Brain microvascular endothelial cell (primary cell): ENCODE data around the gene RALGAPA1.

Source experiments
- DNase-seq: peaks from one replicate; pipeline ENCODE4 v3.0.0-alpha.2; 2020
- H3K27ac ChIP-seq: fragments of 250-450 bp; sonication (Bioruptor Pico); 2 replicates; pipeline ENCODE4 v1.5.1; 2020; ENCODE audit warnings: mild to moderate bottlenecking, moderate library complexity
- H3K27me3 ChIP-seq: fragments of 250-450 bp; sonication (Bioruptor Pico); replicated peaks from 2 replicates; pipeline ENCODE4 v1.5.1; 2020; ENCODE audit warnings: mild to moderate bottlenecking
- H3K36me3 ChIP-seq: fragments of 250-450 bp; sonication (Bioruptor Pico); replicated peaks from 2 replicates; pipeline ENCODE4 v1.5.1; 2020; ENCODE audit warnings: mild to moderate bottlenecking
- H3K4me3 ChIP-seq: 2 replicates; pipeline ENCODE4 v1.5.1; 2011; ENCODE audit warnings: low read depth, mild to moderate bottlenecking, control low read depth, low read length, moderate library complexity
- CTCF ChIP-seq: IDR thresholded peaks from 2 replicates; pipeline ENCODE4 v1.5.1; 2011; ENCODE audit warnings: low read depth, mild to moderate bottlenecking, moderate library complexity, low read length, control low read depth, inconsistent platforms; ENCODE audit errors: missing control alignments
- in situ Hi-C: cut with HindIII; loops from 2 replicates; pipeline ENCODE4 v1.10.0; 2017; ENCODE audit warnings: low sequenced_read_pairs, low pct_ligation_motif_present

RALGAPA1 gene

DNA sequence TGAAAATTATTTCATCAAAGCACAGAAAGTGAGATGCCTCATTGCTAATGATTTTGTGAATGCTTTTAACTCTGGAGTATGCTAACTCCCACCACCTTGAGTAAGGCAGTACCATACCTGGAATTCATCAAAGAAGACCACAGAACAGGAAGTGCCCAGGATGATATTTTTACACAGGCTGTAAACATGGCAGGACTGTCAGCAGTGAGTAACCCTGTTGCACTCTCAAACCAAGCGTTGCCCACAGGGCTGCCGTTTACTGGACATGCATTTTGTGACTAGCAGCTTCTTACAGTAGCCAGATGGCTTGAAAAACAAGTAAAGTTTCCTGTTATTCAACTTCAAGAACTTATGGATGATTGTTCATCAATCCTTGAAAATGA, 42.4 kb downstream of the RALGAPA1 start:
- in situ Hi-C loops: no loop called here
- no peak for DNase-seq
- Histone ChIP-seq H3K27ac (no peak overlapping the region), H3K36me3 (no peaks in the 10 kb centered on the region), H3K4me3 (no peak overlapping the region), H3K27me3 (no peaks in the 10 kb centered on the region)
- TF ChIP-seq CTCF: no peak

DNA sequence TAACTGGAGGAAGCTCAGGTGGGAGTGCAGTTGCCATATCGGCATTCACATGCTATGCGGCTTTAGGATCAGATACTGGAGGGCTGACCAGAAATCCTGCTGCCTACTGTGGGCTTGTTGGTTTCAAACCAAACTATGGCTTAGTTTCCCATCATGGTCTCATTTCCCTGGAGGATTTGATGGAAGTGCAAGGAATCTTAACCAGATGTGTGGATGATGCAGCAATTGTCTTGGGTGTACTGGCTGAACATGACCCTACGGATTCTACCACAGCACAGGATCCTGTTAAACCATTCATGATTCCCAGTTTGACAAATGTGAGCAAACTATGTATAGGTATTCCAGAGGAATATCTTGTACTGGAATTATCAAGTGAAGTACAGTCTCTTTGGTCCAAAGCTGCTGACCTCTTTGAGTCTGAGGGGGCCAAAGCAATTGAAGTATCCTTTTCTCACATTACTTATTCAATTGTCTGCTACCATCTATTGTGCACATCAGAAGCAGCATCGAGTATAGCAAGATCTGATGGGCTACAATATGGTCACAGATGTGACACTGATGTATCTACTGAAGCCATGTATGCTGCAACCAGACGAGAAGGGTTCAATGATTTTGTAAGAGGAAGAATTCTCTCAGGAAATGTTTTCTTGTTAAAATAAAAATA, 42.9 kb downstream of the RALGAPA1 start:
- no peak overlapping the region for H3K27ac ChIP-seq
- H3K27me3 ChIP-seq: no peaks in the 10 kb centered on the region
- H3K4me3 ChIP-seq: no peak overlapping the region
- no peak for DNase-seq
- TF ChIP-seq CTCF: no peak
- in situ Hi-C loops: no loop called here
- no peaks in the 10 kb centered on the region for H3K36me3 ChIP-seq

- H3K27ac ChIP-seq: no peak overlapping the region
- no peak overlapping the region for H3K4me3 ChIP-seq
- H3K36me3 ChIP-seq: no peaks in the 10 kb centered on the region
- in situ Hi-C loops: no loop called here
- DNase-seq: no peak
- no peaks in the 10 kb centered on the region for H3K27me3 ChIP-seq
- no peak for TF ChIP-seq CTCF
Measured at GRCh38 chr14:35761922-35762321, 47.2 kb downstream of the RALGAPA1 start.

DNA sequence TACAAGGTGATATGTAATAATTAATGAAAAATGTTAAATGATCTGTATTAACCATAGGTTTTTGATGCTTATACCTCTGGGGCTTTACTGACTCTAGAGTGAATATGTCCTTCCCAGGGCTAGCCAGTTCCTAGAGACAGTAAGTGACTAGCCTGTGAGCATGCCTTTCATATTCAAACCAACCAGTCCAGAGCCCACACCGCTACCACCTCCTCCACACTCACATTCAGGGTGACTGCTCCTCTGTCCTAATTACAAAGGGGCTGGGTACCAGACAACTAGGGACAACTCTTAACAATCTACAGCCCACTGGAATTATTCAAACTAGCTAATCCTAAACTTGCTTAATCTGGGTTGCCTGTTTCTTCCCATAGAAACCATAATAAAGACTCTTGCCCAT, 49.0 kb downstream of the RALGAPA1 start:
- in situ Hi-C loops: no loop called here
- DNase-seq: no peak
- no peak for TF ChIP-seq CTCF
- Histone ChIP-seq H3K36me3 (no peaks in the 10 kb centered on the region), H3K4me3 (no peak overlapping the region), H3K27me3 (no peaks in the 10 kb centered on the region), H3K27ac (no peak overlapping the region)

DNA sequence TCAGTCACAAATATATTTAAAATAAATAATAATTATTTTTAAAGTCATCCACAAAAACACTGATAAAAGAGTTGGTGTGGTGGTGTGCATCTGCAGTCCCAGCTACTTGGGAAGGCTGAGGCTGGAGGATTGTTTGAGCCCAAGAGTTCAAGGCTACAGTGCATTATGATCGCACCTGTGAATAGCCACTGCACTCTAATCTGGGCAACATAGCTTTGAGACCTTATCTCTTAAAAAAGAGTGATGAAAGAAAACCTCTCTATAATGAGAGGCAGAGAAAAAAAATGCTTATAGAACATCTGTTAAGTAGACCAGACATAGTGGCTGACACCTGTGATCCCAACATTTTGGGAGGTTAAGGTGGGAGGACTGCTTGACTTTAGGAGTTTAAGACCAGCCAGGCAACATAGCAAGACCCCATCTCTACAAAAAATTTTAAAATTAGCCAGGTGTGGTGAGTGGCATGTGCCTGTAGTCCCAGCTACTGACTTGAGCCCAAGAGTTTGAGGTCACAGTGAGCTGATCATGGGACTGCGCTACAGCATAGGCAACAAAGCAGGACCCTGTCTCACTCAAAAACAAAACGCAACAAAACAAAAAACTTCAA, 50.5 kb downstream of the RALGAPA1 start:
- Histone ChIP-seq H3K36me3 (no peaks in the 10 kb centered on the region), H3K4me3 (no peak overlapping the region), H3K27ac (no peak overlapping the region), H3K27me3 (no peaks in the 10 kb centered on the region)
- in situ Hi-C loops: no loop called here
- no peak for DNase-seq
- TF ChIP-seq CTCF: no peak

GRCh38 chr14:35754671-35755070, 54.4 kb downstream of the RALGAPA1 start:
- H3K4me3 ChIP-seq: no peak overlapping the region
- DNase-seq: no peak
- no peak for TF ChIP-seq CTCF
- no peak overlapping the region for H3K27ac ChIP-seq
- in situ Hi-C loops: no loop called here
- H3K36me3 ChIP-seq: no peaks in the 10 kb centered on the region
- no peaks in the 10 kb centered on the region for H3K27me3 ChIP-seq
